Mucosa of descending colon (tissue), 3 donors: Measurements from ENCODE around the gene TREH. TPM values are rescaled to one million over a fixed set of nuclear protein-coding genes. Genes with fewer than 3 reads are reported as not detected.

Experiments used
- ATAC-seq: fragments of 200-7000 bp; cut with Tn5 transposase; one replicate; pipeline ENCODE4 v1.9.1; 2020; ENCODE audit warnings: mild to moderate bottlenecking, moderate library complexity
- DNase-seq, 3 donors: peaks; one replicate each; pipeline ENCODE4 v3.0.0-alpha.2; 2020
- H3K36me3 ChIP-seq: fragments of 200-600 bp; one replicate; pipeline ENCODE4 v1.8.0; 2021; ENCODE audit warnings: low read depth, mild to moderate bottlenecking
- H3K4me1 ChIP-seq: fragments of 200-600 bp; one replicate; pipeline ENCODE4 v1.8.0; 2021; ENCODE audit warnings: low read depth, mild to moderate bottlenecking
- H3K4me3 ChIP-seq: fragments of 200-600 bp; one replicate; pipeline ENCODE4 v1.8.0; 2021; ENCODE audit warnings: mild to moderate bottlenecking
- H3K9me3 ChIP-seq: fragments of 200-600 bp; one replicate; pipeline ENCODE4 v1.8.0; 2021; ENCODE audit warnings: mild to moderate bottlenecking
- CTCF ChIP-seq: fragments of 200-600 bp; IDR thresholded peaks from one replicate; pipeline ENCODE4 v1.8.0; 2022; ENCODE audit warnings: antibody characterized with exemption, mild to moderate bottlenecking
- intact Hi-C, 2 donors: fragments of 100-400 bp; cut with DNase I in 1 of 2; cut with micrococcal nuclease in 1 of 2; formaldehyde crosslinking; loops; one replicate each; pipeline versions ENCODE4 v1.11.0 to v1.11.1; 2022; cut with DNase I, micrococcal nuclease
- total RNA-seq, 3 donors: library from RNA; stranded (reverse); fragmentation: NEBNext Ultra II Directional in 2 of 3; extraction: Animal tissue kit (Norgen Biotek cat#: 25700) in 2 of 3; gene quantifications; one replicate each; pipeline versions ENCODE4 v1.2.1 to v1.2.4, GENCODE V29; 2021 to 2023
- donor health status: DM: no; HTN: no; CAD: no; lungs with moderate emphysema.
- donor health status: DM: no; HTN: no; CAD: no.
- donor health status: DM: no; HTN: yes; CAD: no.

TREH gene
- total RNA-seq, 3 donors from 2014 or later = 1.1 to 3.9 (median 2.2) TPM

GRCh38 chr11:118662401-118663271 lies 16.8 kb downstream of the TREH start:
- no peak for ATAC-seq
- no peak overlapping the region for H3K4me3 ChIP-seq
- TF ChIP-seq CTCF = no peak
- intact Hi-C loops = no loop called here
- no peak for DNase-seq
- H3K4me1 ChIP-seq = peaks cover 9% of the 10 kb centered on the region
- H3K9me3 ChIP-seq = no peaks in the 10 kb centered on the region
- H3K36me3 ChIP-seq = no peaks in the 10 kb centered on the region

GRCh38 chr11:118661425-118662301 lies 17.8 kb downstream of the TREH start:
- no peak overlapping the region for H3K4me3 ChIP-seq
- intact Hi-C loops = no loop called here
- ATAC-seq (no peak), DNase-seq (no peak)
- TF ChIP-seq CTCF = no peak
- peaks cover 9% of the 10 kb centered on the region for H3K4me1 ChIP-seq
- no peaks in the 10 kb centered on the region for H3K9me3 ChIP-seq
- no peaks in the 10 kb centered on the region for H3K36me3 ChIP-seq

GRCh38 chr11:118660681-118661424 lies 18.6 kb downstream of the TREH start:
- no peak overlapping the region for H3K4me3 ChIP-seq
- no peaks in the 10 kb centered on the region for H3K9me3 ChIP-seq
- H3K36me3 ChIP-seq = peaks cover 3% of the 10 kb centered on the region
- peak; percentile 12 for ATAC-seq
- DNase-seq = no peak
- H3K4me1 ChIP-seq = peaks cover 9% of the 10 kb centered on the region
- no peak for TF ChIP-seq CTCF
- intact Hi-C loops = no loop called here

GRCh38 chr11:118659953-118660680 lies 19.3 kb downstream of the TREH start:
- peaks cover 4% of the 10 kb centered on the region for H3K36me3 ChIP-seq
- H3K4me3 ChIP-seq = no peak overlapping the region
- DNase-seq = no peak
- intact Hi-C loops = no loop called here
- ATAC-seq = no peak
- H3K9me3 ChIP-seq = no peaks in the 10 kb centered on the region
- peaks cover 9% of the 10 kb centered on the region for H3K4me1 ChIP-seq
- no peak for TF ChIP-seq CTCF
